GM21423 (cell line): ENCODE results near the gene GEMIN5.
A peak's percentile ranks its signal among the peaks of the same experiment; 100 is the strongest.

Experiments
- ATAC-seq: cut with Tn5 transposase; IDR thresholded peaks from one replicate; pipeline ENCODE4 v1.9.1; 2021; ENCODE audit warnings: mild to moderate bottlenecking, moderate library complexity; ENCODE audit not compliant: unreplicated experiment

The GEMIN5 gene

DNA sequence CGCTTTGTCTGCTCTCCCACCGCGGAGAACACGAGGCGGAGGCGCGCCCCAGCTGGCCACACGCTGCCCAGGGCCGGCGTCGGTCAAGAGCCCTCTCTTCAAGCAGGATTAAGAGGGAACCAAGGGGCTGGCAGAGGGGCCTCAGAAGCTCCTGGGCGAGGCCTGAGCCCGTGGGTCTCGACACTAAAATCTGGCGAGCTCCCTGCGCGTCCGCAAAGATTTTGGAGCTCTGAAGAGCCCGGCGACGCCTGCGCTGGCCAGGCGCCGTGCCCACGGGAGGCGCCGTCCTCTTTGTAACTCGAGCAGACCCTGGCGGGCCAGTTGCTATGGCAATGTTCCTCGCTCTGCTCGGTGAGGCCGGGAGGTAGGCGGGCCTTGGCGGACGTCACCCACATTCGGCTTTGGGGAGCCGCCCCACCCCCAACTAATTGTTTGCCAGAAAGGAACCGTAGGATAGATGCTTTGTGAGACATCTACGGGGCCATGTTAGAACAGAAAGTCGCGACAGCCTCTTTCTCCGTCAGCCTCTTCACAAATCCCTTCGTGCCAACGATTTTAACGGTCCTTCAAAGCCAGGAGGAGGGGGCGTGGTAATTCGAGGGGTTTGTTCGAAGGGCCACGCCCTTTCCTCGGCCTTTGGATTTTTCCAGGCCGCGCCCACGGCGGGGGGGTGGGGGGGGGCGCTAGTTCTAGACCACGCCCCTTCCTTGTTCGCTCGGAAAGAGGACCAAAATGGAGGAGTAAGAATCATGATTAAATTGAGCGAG lies 80.3 kb downstream of the GEMIN5 start:
- peak; percentile 61 for ATAC-seq

GRCh38 chr5:154851351-154851750 lies 86.7 kb downstream of the GEMIN5 start:
- ATAC-seq: no peak

GRCh38 chr5:154850255-154851062 lies 87.6 kb downstream of the GEMIN5 start, which contains the start of gene FAXDC2:
TSS of gene FAXDC2 (minus strand) at chr5:154850603. CDS start at chr5:154838178, 12,425 bp downstream.
- ATAC-seq: no peak

- ATAC-seq: no peak
Observed at GRCh38 chr5:154849791-154850201, 88.2 kb downstream of the GEMIN5 start.

- no peak for ATAC-seq
Observed at GRCh38 chr5:154849264-154849785, 88.7 kb downstream of the GEMIN5 start.

- no peak for ATAC-seq
Observed at GRCh38 chr5:154844809-154845208, 93.2 kb downstream of the GEMIN5 start.

- no peak for ATAC-seq
Observed at GRCh38 chr5:154842689-154843530, 95.1 kb downstream of the GEMIN5 start.

DNA sequence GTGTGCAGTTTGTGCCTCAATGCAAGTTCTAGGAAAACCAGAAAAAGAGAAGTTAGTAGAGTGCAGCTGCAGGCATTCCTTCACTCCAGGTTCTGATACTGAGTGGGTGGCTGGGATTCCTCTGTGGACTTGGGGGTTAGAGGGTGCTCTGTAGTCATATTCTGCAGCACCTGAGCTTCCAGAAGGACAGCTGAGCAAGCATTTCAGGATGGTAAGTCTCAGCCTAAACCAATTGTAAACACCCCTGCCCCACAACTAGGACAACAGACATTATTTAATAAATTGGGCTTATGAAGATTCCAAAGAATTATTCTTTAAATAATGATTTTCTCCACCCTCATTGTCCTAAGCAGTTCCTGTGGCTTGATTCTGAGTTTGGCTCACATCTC lies 96.7 kb downstream of the GEMIN5 start:
- no peak for ATAC-seq

DNA sequence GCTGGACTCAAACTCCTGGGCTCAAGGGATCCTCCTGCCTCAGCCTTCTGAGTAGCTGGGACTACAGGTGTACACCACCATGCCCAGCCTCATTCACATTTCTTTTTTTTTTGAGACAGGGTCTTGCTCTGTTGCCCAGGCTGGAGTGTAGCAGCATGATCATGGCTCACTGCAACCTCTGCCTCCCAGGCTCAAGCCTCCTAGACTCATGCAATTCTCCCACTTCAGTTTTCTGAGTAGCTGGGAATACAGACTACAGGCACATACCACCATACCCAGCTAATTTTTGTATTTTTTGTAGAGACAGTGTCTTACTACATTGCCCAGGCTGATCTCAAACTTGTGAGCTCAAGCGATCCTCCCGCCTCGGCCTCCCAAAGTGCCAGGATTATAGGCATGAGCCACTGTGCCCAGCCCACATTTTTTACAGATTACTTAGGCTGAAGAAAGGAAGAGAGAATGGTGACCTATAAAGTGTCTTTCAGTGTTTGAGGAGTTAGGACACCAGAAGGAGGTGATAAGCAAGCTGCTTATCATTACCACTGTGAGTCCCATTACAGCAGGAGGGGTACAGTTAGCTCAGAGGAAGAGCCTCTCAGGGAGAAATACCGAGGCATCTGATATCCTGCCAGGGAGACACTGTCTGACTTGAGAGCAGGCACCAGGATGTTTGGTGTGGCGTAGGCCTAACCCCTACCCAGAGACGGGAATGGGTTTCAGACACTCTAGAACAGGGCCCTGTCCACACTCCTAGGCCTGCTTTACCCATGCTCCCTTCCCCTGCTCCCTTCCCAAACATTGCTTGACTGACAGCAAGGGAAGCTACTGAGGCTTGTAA lies 97.4 kb downstream of the GEMIN5 start:
- no peak for ATAC-seq
